Neural cell (in vitro differentiated cells): ENCODE data around the gene TAGLN. TPM values are rescaled to one million over a fixed set of nuclear protein-coding genes. Genes with fewer than 3 reads are reported as not detected.

ENCODE experiments used
- H2AFZ ChIP-seq: fragments of 200-600, 300-800 bp; sonication (generic), shearing (Covaris generic); 2 replicates; pipeline ENCODE4 v1.6.0; 2014; ENCODE audit warnings: low read depth, mild to moderate bottlenecking, antibody characterized with exemption, low read length, moderate library complexity
- H3F3A ChIP-seq: fragments of 200-600 bp; shearing (Covaris generic); 2 replicates; pipeline ENCODE4 v1.6.1; 2016; ENCODE audit warnings: mild to moderate bottlenecking, moderate library complexity, mixed read lengths, antibody characterized with exemption, low read length; ENCODE audit not compliant: insufficient read depth, poor library complexity, severe bottlenecking
- H3K27ac ChIP-seq: fragments of 200-600, 300-800 bp; sonication (generic), shearing (Covaris generic); 2 replicates; pipeline ENCODE4 v1.5.1; 2014; ENCODE audit warnings: mild to moderate bottlenecking, low read length, moderate library complexity
- H3K27me3 ChIP-seq: fragments of 300-800, 200-600 bp; sonication (generic), shearing (Covaris generic); 2 replicates; pipeline ENCODE4 v1.6.0; 2014; ENCODE audit warnings: mild to moderate bottlenecking, low read depth, low read length, moderate library complexity; ENCODE audit not compliant: insufficient read depth
- H3K36me3 ChIP-seq: fragments of 300-800, 200-600 bp; sonication (generic), shearing (Covaris generic); 2 replicates; pipeline ENCODE4 v1.5.1; 2014; ENCODE audit warnings: mild to moderate bottlenecking, antibody characterized with exemption, low read length, moderate library complexity; ENCODE audit not compliant: insufficient read depth
- H3K4me2 ChIP-seq: fragments of 300-800, 200-600 bp; sonication (generic), shearing (Covaris generic); 2 replicates; pipeline ENCODE4 v1.6.0; 2014; ENCODE audit warnings: mild to moderate bottlenecking, low read length
- H3K4me3 ChIP-seq: fragments of 300-800, 200-600 bp; sonication (generic), shearing (Covaris generic); 2 replicates; pipeline ENCODE4 v1.5.1; 2014; ENCODE audit warnings: mild to moderate bottlenecking, low read length, moderate library complexity
- H3K79me2 ChIP-seq: fragments of 200-600 bp; shearing (Covaris generic); replicated peaks from 2 replicates; pipeline ENCODE4 v1.6.0; 2014; ENCODE audit warnings: mild to moderate bottlenecking, low read length, moderate library complexity; ENCODE audit not compliant: insufficient read depth
- H3K9ac ChIP-seq: fragments of 300-800, 200-600 bp; sonication (generic), shearing (Covaris generic); 2 replicates; pipeline ENCODE4 v1.6.1; 2016; ENCODE audit warnings: mild to moderate bottlenecking, low read length, mixed read lengths
- H3K9me2 ChIP-seq: fragments of 200-600 bp; shearing (Covaris generic); 2 replicates; pipeline ENCODE4 v1.6.1; 2016; ENCODE audit warnings: mild to moderate bottlenecking, low read length, mixed read lengths; ENCODE audit not compliant: insufficient read depth
- H3K9me3 ChIP-seq: fragments of 200-600, 300-800 bp; sonication (generic), shearing (Covaris generic); 2 replicates; pipeline ENCODE4 v1.6.1; 2016; ENCODE audit warnings: mild to moderate bottlenecking, mixed run types, low read length, moderate library complexity, mixed read lengths
- H4K20me1 ChIP-seq: fragments of 200-600 bp; shearing (Covaris generic); 2 replicates; pipeline ENCODE4 v1.6.1; 2016; ENCODE audit warnings: mild to moderate bottlenecking, mixed run types; ENCODE audit not compliant: insufficient read depth
- CTCF ChIP-seq: fragments of 450-650 bp; IDR thresholded peaks from 2 replicates; pipeline ENCODE4 v1.5.1; 2014; ENCODE audit warnings: antibody characterized with exemption, mild to moderate bottlenecking, moderate library complexity; ENCODE audit not compliant: poor library complexity, severe bottlenecking
- EP300 ChIP-seq: fragments of 450-650 bp; conservative IDR thresholded peaks from 2 replicates; pipeline ENCODE4 v1.6.1; 2014; ENCODE audit warnings: antibody characterized with exemption, mild to moderate bottlenecking, moderate library complexity; ENCODE audit not compliant: poor library complexity, severe bottlenecking
- EZH2 ChIP-seq: fragments of 200-600, 300-800 bp; shearing (Covaris generic), sonication (generic); IDR thresholded peaks from 2 replicates; pipeline ENCODE4 v1.6.1; 2014; ENCODE audit warnings: antibody characterized with exemption, low read length, borderline replicate concordance, mild to moderate bottlenecking; ENCODE audit not compliant: insufficient read depth, poor library complexity, severe bottlenecking
- MXI1 ChIP-seq: fragments of 450-650 bp; conservative IDR thresholded peaks from 2 replicates; pipeline ENCODE4 v1.6.1; 2014; ENCODE audit warnings: antibody characterized with exemption, mild to moderate bottlenecking; ENCODE audit not compliant: poor library complexity, severe bottlenecking
- POLR2AphosphoS5 ChIP-seq: IDR thresholded peaks from 2 replicates; pipeline ENCODE4 v1.6.1; 2012
- RAD21 ChIP-seq: fragments of 450-650 bp; conservative IDR thresholded peaks from 2 replicates; pipeline ENCODE4 v1.6.1; 2014; ENCODE audit warnings: antibody characterized with exemption, mild to moderate bottlenecking, moderate library complexity
- REST ChIP-seq: IDR thresholded peaks from 2 replicates; pipeline ENCODE4 v1.6.1; 2012; ENCODE audit warnings: borderline replicate concordance
- SMC3 ChIP-seq: fragments of 450-650 bp; conservative IDR thresholded peaks from 2 replicates; pipeline ENCODE4 v1.6.1; 2014; ENCODE audit warnings: antibody characterized with exemption, mild to moderate bottlenecking, moderate library complexity; ENCODE audit not compliant: poor library complexity
- TAF1 ChIP-seq: IDR thresholded peaks from 2 replicates; pipeline ENCODE4 v1.6.1; 2012; ENCODE audit warnings: low read depth
- polyA plus RNA-seq: library from polyadenylated mRNA; depleted of rRNA; stranded (reverse); fragments of >200 nt; gene quantifications from 2 replicates; pipeline ENCODE4 v1.2.3, GENCODE V29; 2014

TAGLN gene
- polyA plus RNA-seq, 1 donor from 2014 or later, result 15.7 TPM

GRCh38 chr11:117197006-117197405 lies 2.2 kb upstream of the TAGLN start:
- no peaks in the 10 kb centered on the region for H3F3A ChIP-seq
- H3K36me3 ChIP-seq, result no peaks in the 10 kb centered on the region
- no peak overlapping the region for H3K27ac ChIP-seq
- no peaks in the 10 kb centered on the region for H4K20me1 ChIP-seq
- no peaks in the 10 kb centered on the region for H3K9me2 ChIP-seq
- no peaks in the 10 kb centered on the region for H3K27me3 ChIP-seq
- no peak overlapping the region for H3K9ac ChIP-seq
- TF ChIP-seq REST (no peak), TAF1 (no peak), EZH2 (no peak), MXI1 (no peak), POLR2AphosphoS5 (no peak), CTCF (no peak), EP300 (no peak), RAD21 (no peak), SMC3 (no peak)
- no peak overlapping the region for H3K4me2 ChIP-seq
- no peaks in the 10 kb centered on the region for H3K79me2 ChIP-seq
- no peak overlapping the region for H2AFZ ChIP-seq
- H3K9me3 ChIP-seq, result no peaks in the 10 kb centered on the region
- H3K4me3 ChIP-seq, result no peak overlapping the region

- H3K4me3 ChIP-seq, result no peak overlapping the region
- H3K36me3 ChIP-seq, result no peaks in the 10 kb centered on the region
- H3F3A ChIP-seq, result no peaks in the 10 kb centered on the region
- H4K20me1 ChIP-seq, result no peaks in the 10 kb centered on the region
- H2AFZ ChIP-seq, result no peak overlapping the region
- H3K9me2 ChIP-seq, result no peaks in the 10 kb centered on the region
- H3K9ac ChIP-seq, result no peak overlapping the region
- H3K79me2 ChIP-seq, result no peaks in the 10 kb centered on the region
- no peak overlapping the region for H3K27ac ChIP-seq
- H3K27me3 ChIP-seq, result no peaks in the 10 kb centered on the region
- H3K4me2 ChIP-seq, result no peak overlapping the region
- TF ChIP-seq SMC3, result no peak
- no peak for TF ChIP-seq REST
- TF ChIP-seq EP300, result no peak
- TF ChIP-seq MXI1, result no peak
- TF ChIP-seq EZH2, result no peak
- TF ChIP-seq POLR2AphosphoS5, result no peak
- TF ChIP-seq CTCF, result no peak
- H3K9me3 ChIP-seq, result no peaks in the 10 kb centered on the region
These were observed 1.4 kb upstream of the TAGLN start for GRCh38 chr11:117197516-117198456.
